ENCODE measurements around the gene BAMBI. TPM values are rescaled to one million over a fixed set of nuclear protein-coding genes. Genes with fewer than 3 reads are reported as not detected.

BAMBI gene
- total RNA-seq, 1 donor from 2014 or later: 4.2 TPM

DNA sequence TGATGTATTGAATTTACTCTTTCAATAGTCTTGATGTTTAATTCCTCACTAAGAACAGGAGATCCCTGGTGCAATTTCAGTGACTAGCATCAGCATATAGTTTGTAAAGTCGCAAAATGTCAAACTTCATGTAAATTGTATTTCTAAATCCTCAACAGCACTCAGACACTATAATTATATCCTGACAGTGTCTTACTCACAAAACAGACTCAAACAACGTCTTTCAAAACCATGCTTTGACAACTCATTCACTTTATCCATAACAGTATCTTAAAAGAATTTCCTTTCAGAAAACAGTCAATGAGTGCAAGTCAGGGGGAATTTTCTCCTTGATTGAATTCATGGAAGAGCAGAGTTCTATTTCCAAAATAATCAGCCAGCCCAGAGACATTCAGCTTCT is 20.8 kb downstream of the BAMBI start:
- Histone ChIP-seq H3K27ac (ENCODE audit: low read depth, low read length) (no peak overlapping the region), H3K9me3 (ENCODE audit: control insufficient read depth in 3 of 3, low read length in 3 of 3) (no peaks in the 10 kb centered on the region), H3K36me3 (ENCODE audit: control insufficient read depth in 3 of 3, insufficient read depth in 3 of 3, low read length in 3 of 3) (no peaks in the 10 kb centered on the region), H3K9ac (ENCODE audit: low read depth in 1 of 3, low read length in 3 of 3) (no peak overlapping the region), H3K4me3 (ENCODE audit: low read length in 3 of 3) (no peak overlapping the region), H3K27me3 (ENCODE audit: control insufficient read depth in 3 of 3, insufficient read depth in 3 of 3, low read length in 3 of 3) (no peaks in the 10 kb centered on the region), H3K4me1 (ENCODE audit: control insufficient read depth in 3 of 3, insufficient read depth in 3 of 3, low read length in 3 of 3) (no peaks in the 10 kb centered on the region)

DNA sequence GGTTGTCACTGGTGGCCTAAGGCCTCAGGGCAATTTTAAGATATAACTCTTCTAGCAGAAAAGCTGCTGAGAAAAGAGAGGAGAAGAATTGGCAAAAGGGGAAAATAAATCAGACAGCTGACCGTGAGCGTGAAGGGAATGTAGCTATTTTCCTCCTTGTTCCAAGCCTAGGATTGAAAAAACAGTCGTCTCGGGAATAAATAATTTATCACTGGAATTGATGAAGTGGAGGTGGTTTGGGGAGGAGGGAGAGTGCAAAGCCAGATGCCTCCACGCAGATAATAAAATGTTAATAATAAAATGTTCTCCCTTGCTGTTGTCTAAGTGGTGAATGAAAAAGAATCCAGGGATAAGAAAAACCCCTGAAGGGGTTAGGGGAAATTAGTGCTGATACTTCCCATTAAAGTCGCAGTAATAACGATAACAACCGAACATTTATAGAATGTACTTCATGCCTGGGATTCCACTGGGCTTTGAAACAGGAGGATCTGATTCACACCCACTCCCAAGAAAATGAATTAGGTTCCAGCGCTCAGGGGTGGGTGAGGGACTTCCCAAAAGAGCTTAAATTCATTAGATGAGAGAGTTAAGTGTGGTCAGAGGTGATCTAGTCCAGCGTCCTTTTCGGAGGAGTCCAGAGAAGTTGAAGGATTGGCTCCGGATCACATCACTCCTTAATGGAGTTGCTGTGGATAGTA is 27.3 kb downstream of the BAMBI start:
- H3K27ac ChIP-seq (ENCODE audit: low read depth, low read length): no peak overlapping the region
- no peaks in the 10 kb centered on the region for H3K27me3 ChIP-seq (ENCODE audit: control insufficient read depth in 3 of 3, insufficient read depth in 3 of 3, low read length in 3 of 3)

DNA sequence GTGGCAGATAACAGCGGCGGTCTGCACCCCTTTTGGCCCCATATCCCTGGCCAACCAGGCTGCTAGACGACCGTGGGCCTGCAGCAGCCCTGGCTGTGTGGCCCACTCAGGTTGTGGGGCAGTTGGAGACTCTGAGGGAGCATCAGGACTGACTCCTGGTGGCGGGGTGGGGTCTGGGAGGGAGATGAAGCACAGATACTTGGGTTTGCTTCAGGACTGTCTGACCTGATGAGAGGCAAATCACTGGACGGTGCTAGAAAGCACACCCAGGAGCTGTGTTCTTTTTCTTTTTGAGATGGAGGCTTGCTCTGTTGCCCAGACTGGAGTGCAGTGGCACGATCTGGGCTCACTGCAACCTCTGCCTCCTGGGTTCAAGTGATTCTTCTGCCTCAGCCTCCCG is 28.2 kb downstream of the BAMBI start:
- H3K9ac ChIP-seq (ENCODE audit: low read depth in 1 of 3, low read length in 3 of 3): no peak overlapping the region
- no peaks in the 10 kb centered on the region for H3K36me3 ChIP-seq (ENCODE audit: control insufficient read depth in 3 of 3, insufficient read depth in 3 of 3, low read length in 3 of 3)
- H3K27ac ChIP-seq (ENCODE audit: low read depth, low read length): no peak overlapping the region
- no peaks in the 10 kb centered on the region for H3K27me3 ChIP-seq (ENCODE audit: control insufficient read depth in 3 of 3, insufficient read depth in 3 of 3, low read length in 3 of 3)
- H3K4me1 ChIP-seq (ENCODE audit: control insufficient read depth in 3 of 3, insufficient read depth in 3 of 3, low read length in 3 of 3): no peaks in the 10 kb centered on the region
- no peaks in the 10 kb centered on the region for H3K9me3 ChIP-seq (ENCODE audit: control insufficient read depth in 3 of 3, low read length in 3 of 3)
- H3K4me3 ChIP-seq (ENCODE audit: low read length in 3 of 3): no peak overlapping the region

More for the DNA sequence above, 27.3 kb downstream of the BAMBI start:
- H3K9ac ChIP-seq (ENCODE audit: low read depth in 1 of 3, low read length in 3 of 3): no peak overlapping the region
- H3K4me1 ChIP-seq (ENCODE audit: control insufficient read depth in 3 of 3, insufficient read depth in 3 of 3, low read length in 3 of 3): no peaks in the 10 kb centered on the region
- no peak overlapping the region for H3K4me3 ChIP-seq (ENCODE audit: low read length in 3 of 3)
- H3K36me3 ChIP-seq (ENCODE audit: control insufficient read depth in 3 of 3, insufficient read depth in 3 of 3, low read length in 3 of 3): no peaks in the 10 kb centered on the region
- no peaks in the 10 kb centered on the region for H3K9me3 ChIP-seq (ENCODE audit: control insufficient read depth in 3 of 3, low read length in 3 of 3)

DNA sequence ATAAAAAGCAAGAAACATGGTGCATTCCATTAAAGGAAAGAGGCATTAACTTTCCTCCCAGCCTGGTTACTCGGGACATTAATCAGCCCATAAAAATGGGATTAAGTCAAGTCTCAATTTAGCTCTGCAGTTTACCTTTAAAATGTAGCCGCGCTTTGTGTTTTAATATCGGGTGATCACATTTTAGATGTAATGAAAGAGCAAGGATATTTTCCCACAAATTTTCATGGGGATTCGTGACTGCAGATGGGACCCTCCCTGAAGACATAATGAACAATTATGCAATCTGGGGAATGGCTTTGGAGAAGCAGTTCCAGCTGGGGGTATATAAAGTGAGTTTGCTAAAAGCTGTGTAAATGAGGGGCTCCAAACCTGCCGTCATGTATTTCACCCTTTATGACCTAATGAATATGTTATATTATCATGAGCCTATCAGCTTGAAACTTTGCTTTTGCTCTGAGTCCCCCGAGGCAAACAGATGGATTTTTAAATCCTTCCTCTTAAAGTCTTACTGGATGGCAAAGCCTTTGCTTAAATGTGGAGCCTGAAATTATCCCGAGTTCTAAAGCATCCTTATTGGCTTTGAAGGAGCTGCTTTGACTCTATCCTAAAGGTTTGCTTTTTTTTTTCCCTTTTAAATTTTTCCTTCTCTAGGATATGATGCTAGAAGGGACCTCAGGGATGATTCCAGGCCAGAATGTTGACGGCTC is 31.8 kb downstream of the BAMBI start:
- H3K27ac ChIP-seq (ENCODE audit: low read depth, low read length): no peak overlapping the region
- no peak overlapping the region for H3K4me3 ChIP-seq (ENCODE audit: low read length in 3 of 3)
- no peaks in the 10 kb centered on the region for H3K9me3 ChIP-seq (ENCODE audit: control insufficient read depth in 3 of 3, low read length in 3 of 3)
- H3K9ac ChIP-seq (ENCODE audit: low read depth in 1 of 3, low read length in 3 of 3): no peak overlapping the region
- no peaks in the 10 kb centered on the region for H3K4me1 ChIP-seq (ENCODE audit: control insufficient read depth in 3 of 3, insufficient read depth in 3 of 3, low read length in 3 of 3)
- H3K27me3 ChIP-seq (ENCODE audit: control insufficient read depth in 3 of 3, insufficient read depth in 3 of 3, low read length in 3 of 3): no peaks in the 10 kb centered on the region
- no peaks in the 10 kb centered on the region for H3K36me3 ChIP-seq (ENCODE audit: control insufficient read depth in 3 of 3, insufficient read depth in 3 of 3, low read length in 3 of 3)

DNA sequence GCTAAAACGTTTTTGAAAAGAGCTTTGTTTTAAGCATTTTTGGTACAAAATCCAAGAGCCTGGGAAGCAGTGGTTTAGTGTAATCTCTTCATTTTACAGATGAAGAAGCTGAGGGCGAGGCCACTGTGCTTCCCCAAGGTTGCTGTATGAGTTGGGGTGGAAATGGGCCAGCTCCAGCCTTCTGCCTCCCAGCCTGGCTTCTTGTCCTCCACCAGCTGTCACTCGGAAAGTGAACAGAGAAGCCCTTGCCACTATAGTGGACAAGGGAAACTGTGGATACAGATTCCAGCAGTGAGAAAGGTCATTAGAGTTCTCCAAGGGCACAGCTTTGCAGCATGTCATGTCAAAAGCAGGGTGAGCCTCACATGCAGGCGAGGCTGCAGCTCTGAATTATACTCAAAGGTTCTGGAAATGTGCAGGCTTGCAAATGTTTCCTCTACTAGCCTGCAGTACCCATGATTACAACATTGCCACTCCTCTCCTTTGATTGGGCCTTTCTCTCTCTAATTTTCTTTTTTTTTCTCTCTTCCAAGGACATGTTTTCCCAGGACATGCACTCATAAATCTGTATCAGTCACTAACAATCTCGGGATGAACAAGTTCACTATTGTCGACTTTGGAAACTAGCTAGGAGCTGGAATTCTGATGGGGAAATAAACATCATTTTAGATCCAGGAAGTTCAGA is 33.0 kb downstream of the BAMBI start:
- Histone ChIP-seq H3K27ac (ENCODE audit: low read depth, low read length) (no peak overlapping the region), H3K9ac (ENCODE audit: low read depth in 1 of 3, low read length in 3 of 3) (no peak overlapping the region), H3K27me3 (ENCODE audit: control insufficient read depth in 3 of 3, insufficient read depth in 3 of 3, low read length in 3 of 3) (no peaks in the 10 kb centered on the region), H3K36me3 (ENCODE audit: control insufficient read depth in 3 of 3, insufficient read depth in 3 of 3, low read length in 3 of 3) (no peaks in the 10 kb centered on the region), H3K4me3 (ENCODE audit: low read length in 3 of 3) (no peak overlapping the region), H3K9me3 (ENCODE audit: control insufficient read depth in 3 of 3, low read length in 3 of 3) (no peaks in the 10 kb centered on the region), H3K4me1 (ENCODE audit: control insufficient read depth in 3 of 3, insufficient read depth in 3 of 3, low read length in 3 of 3) (no peaks in the 10 kb centered on the region)

DNA sequence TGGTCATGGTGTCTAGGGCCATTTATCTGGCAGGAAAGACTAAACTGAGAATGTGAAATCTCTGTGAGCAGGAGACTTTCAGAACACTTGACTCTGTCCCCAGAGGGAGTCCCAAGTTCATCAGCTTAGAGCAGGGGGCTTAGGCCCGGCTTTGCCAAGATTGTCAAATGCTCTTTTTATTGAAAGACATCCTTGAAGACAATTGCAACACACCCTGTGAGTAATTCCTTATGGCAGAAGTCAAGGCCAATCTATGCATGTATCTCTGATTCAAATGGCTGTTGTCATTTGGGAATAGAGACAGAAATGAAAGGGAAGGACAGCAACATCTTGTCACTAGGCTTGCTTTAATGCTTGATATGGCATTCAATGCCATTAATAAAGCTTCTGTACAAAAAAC is 33.7 kb downstream of the BAMBI start:
- Histone ChIP-seq H3K4me3 (ENCODE audit: low read length in 3 of 3) (no peak overlapping the region), H3K27me3 (ENCODE audit: control insufficient read depth in 3 of 3, insufficient read depth in 3 of 3, low read length in 3 of 3) (no peaks in the 10 kb centered on the region), H3K4me1 (ENCODE audit: control insufficient read depth in 3 of 3, insufficient read depth in 3 of 3, low read length in 3 of 3) (no peaks in the 10 kb centered on the region), H3K27ac (ENCODE audit: low read depth, low read length) (no peak overlapping the region), H3K9ac (ENCODE audit: low read depth in 1 of 3, low read length in 3 of 3) (no peak overlapping the region), H3K36me3 (ENCODE audit: control insufficient read depth in 3 of 3, insufficient read depth in 3 of 3, low read length in 3 of 3) (no peaks in the 10 kb centered on the region), H3K9me3 (ENCODE audit: control insufficient read depth in 3 of 3, low read length in 3 of 3) (no peaks in the 10 kb centered on the region)

DNA sequence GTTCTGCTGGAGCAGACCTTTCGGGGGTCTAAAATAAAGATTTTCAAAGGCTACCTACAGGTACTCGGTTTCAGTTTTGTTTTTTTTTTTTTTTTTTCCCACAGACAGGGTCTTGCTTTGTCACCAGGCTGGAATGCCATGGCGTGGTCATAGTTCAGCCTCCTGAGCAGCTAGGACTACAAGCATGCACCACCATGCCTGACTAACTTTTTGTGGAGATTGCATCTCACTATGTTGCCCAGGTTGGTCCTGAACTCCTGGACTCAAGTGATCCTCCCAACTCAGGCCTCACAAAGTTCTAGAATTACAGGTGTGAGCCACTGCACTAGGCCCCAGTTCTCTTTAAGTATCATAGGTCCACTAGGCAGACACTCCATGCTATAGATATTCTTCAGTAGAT is 34.5 kb downstream of the BAMBI start:
- no peaks in the 10 kb centered on the region for H3K4me1 ChIP-seq (ENCODE audit: control insufficient read depth in 3 of 3, insufficient read depth in 3 of 3, low read length in 3 of 3)
- no peak overlapping the region for H3K27ac ChIP-seq (ENCODE audit: low read depth, low read length)
- no peaks in the 10 kb centered on the region for H3K27me3 ChIP-seq (ENCODE audit: control insufficient read depth in 3 of 3, insufficient read depth in 3 of 3, low read length in 3 of 3)
- no peak overlapping the region for H3K4me3 ChIP-seq (ENCODE audit: low read length in 3 of 3)
- no peaks in the 10 kb centered on the region for H3K9me3 ChIP-seq (ENCODE audit: control insufficient read depth in 3 of 3, low read length in 3 of 3)
- H3K9ac ChIP-seq (ENCODE audit: low read depth in 1 of 3, low read length in 3 of 3): no peak overlapping the region
- no peaks in the 10 kb centered on the region for H3K36me3 ChIP-seq (ENCODE audit: control insufficient read depth in 3 of 3, insufficient read depth in 3 of 3, low read length in 3 of 3)

DNA sequence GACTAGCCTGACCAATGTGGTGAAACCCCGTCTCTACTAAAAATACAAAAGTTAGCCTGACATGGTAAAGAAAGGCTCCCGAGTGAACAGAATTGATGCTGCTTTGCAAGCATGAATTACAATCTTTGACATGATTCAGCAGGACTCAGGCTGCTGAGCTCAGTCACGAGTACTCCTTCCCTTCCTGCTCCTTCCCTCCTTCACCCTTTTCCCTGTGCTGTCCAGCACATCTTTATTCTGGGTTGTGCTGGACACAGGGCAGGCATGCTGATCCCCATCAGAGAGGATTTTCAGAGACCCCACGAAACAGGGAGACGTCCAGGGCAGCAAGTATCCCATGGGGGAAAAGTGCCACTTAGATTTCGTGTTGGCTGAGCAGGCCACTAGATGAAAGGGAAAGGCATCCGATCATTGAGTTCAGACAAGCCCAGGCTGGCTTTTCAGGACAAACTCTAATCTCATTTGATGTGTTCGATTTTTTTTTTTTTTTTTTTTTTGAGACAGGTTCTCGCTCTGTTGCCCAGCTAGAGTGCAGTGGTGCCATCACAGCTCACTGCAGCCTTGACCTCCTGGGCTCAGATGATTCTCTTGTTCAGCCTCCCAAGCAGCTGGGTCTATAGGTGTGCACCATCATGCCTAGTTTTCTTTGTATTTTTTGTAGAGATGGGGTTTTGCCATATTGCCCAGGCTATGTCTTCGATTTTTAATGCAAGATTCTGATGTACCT is 36.5 kb downstream of the BAMBI start:
- Histone ChIP-seq H3K27ac (ENCODE audit: low read depth, low read length) (no peak overlapping the region), H3K4me3 (ENCODE audit: low read length in 3 of 3) (no peak overlapping the region), H3K9me3 (ENCODE audit: control insufficient read depth in 3 of 3, low read length in 3 of 3) (no peaks in the 10 kb centered on the region), H3K9ac (ENCODE audit: low read depth in 1 of 3, low read length in 3 of 3) (no peak overlapping the region), H3K4me1 (ENCODE audit: control insufficient read depth in 3 of 3, insufficient read depth in 3 of 3, low read length in 3 of 3) (no peaks in the 10 kb centered on the region), H3K27me3 (ENCODE audit: control insufficient read depth in 3 of 3, insufficient read depth in 3 of 3, low read length in 3 of 3) (no peaks in the 10 kb centered on the region), H3K36me3 (ENCODE audit: control insufficient read depth in 3 of 3, insufficient read depth in 3 of 3, low read length in 3 of 3) (no peaks in the 10 kb centered on the region)

DNA sequence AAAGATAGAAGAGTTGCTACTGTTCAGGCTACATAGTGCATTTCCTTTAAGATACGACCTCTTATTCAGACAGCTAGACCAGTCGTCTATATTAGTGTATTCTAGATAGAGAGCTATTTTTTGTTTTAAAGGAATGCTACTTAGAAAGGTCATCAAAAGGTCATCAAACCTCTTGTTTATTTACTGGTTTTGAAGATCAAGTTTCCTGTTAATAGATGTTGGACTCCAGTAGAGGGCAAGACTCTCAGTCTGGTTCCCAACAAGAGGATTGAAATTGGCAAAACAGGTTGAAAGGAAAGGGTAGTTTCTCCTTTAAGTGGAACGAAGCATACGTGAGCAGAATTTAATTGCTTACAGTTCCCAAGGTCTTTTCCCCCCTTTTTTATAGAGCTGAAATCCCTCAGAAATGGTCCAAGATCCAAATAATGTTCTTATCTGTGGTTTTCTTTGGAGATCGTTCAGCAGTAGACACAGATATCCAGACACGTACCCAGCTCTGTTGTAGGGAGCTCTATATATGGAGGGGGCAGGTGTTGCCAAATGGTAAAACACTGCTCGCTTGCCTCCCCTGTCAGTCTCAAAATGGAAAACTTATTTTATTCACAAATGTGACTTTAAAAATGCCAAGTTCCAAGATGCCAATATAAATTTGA is 37.2 kb downstream of the BAMBI start:
- Histone ChIP-seq H3K36me3 (ENCODE audit: control insufficient read depth in 3 of 3, insufficient read depth in 3 of 3, low read length in 3 of 3) (no peaks in the 10 kb centered on the region), H3K4me1 (ENCODE audit: control insufficient read depth in 3 of 3, insufficient read depth in 3 of 3, low read length in 3 of 3) (no peaks in the 10 kb centered on the region), H3K9ac (ENCODE audit: low read depth in 1 of 3, low read length in 3 of 3) (no peak overlapping the region), H3K4me3 (ENCODE audit: low read length in 3 of 3) (no peak overlapping the region), H3K27ac (ENCODE audit: low read depth, low read length) (no peak overlapping the region), H3K9me3 (ENCODE audit: control insufficient read depth in 3 of 3, low read length in 3 of 3) (no peaks in the 10 kb centered on the region), H3K27me3 (ENCODE audit: control insufficient read depth in 3 of 3, insufficient read depth in 3 of 3, low read length in 3 of 3) (no peaks in the 10 kb centered on the region)
